Measurements from ENCODE around the gene FGF12.

Gene FGF12

GRCh38 chr3:192259661-192260060 lies 467.7 kb downstream of the FGF12 start:
- Histone ChIP-seq H3K4me2 (ENCODE audit: low read length) (no peak overlapping the region), H3K4me3 (ENCODE audit: low read depth, low read length) (no peak overlapping the region), H3K23ac (ENCODE audit: low read length) (no peak overlapping the region), H3K79me1 (ENCODE audit: low read length) (no peaks in the 10 kb centered on the region), H3K4me1 (ENCODE audit: control insufficient read depth in 1 of 2, insufficient read depth in 2 of 2, low read length in 2 of 2) (no peaks in the 10 kb centered on the region), H3K79me2 (ENCODE audit: control insufficient read depth, insufficient read depth, low read length, poor library complexity) (no peaks in the 10 kb centered on the region), H2BK12ac (ENCODE audit: low read length) (no peak overlapping the region), H2AFZ (ENCODE audit: insufficient read depth, low read length, poor library complexity) (no peak overlapping the region), H2AK5ac (ENCODE audit: low read length) (no peak overlapping the region), H3K27me3 (ENCODE audit: insufficient read depth, low read length) (no peaks in the 10 kb centered on the region), H4K12ac (ENCODE audit: low read depth, low read length) (no peak overlapping the region), H3K9ac (ENCODE audit: low read length) (no peak overlapping the region), H2BK5ac (ENCODE audit: low read depth, low read length, poor library complexity) (no peak overlapping the region), H4K91ac (ENCODE audit: low read depth, low read length) (no peak overlapping the region), H3K36me3 (ENCODE audit: control insufficient read depth in 1 of 2, insufficient read depth in 2 of 2, low read length in 2 of 2) (no peaks in the 10 kb centered on the region), H3K9me3 (ENCODE audit: insufficient read depth, low read depth, low read length) (no peaks in the 10 kb centered on the region), H3K4ac (ENCODE audit: low read depth, low read length) (no peak overlapping the region), H3K27ac (ENCODE audit: low read depth, low read length) (no peak overlapping the region), H2BK120ac (ENCODE audit: insufficient read depth, low read length, poor library complexity) (no peak overlapping the region), H4K8ac (ENCODE audit: low read depth, low read length) (no peak overlapping the region), H3K18ac (ENCODE audit: low read length) (no peak overlapping the region), H3K14ac (ENCODE audit: low read length) (no peak overlapping the region)
- no peak for DNase-seq
- no CpG with 5 or more reads among the region's 3 CpGs for WGBS (ENCODE audit: extremely low coverage, insufficient coverage, insufficient read length)

DNA sequence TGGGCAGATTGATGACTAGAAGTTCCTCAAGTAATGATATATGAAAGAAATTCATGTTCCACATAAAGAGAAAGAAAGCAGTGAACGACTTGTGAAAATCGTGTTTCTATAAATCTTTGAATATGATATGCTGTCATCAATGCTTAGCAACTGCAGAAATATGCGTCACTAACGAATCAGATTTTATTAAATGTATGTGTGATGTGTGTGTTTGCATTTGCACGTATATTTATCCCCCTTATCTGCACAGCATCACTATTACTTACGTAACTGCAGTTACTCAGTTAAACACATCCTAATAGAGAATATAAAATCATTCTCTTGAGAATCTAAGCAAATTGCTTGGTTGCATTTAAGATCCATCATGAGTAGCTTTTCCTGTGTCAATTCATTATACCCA lies 468.6 kb downstream of the FGF12 start:
- Histone ChIP-seq H3K23ac (ENCODE audit: low read length) (no peak overlapping the region), H3K9ac (ENCODE audit: low read length) (no peak overlapping the region), H2AFZ (ENCODE audit: insufficient read depth, low read length, poor library complexity) (no peak overlapping the region), H4K8ac (ENCODE audit: low read depth, low read length) (no peak overlapping the region), H4K91ac (ENCODE audit: low read depth, low read length) (no peak overlapping the region), H3K4me3 (ENCODE audit: low read depth, low read length) (no peak overlapping the region), H2BK120ac (ENCODE audit: insufficient read depth, low read length, poor library complexity) (no peak overlapping the region), H4K12ac (ENCODE audit: low read depth, low read length) (no peak overlapping the region), H2BK12ac (ENCODE audit: low read length) (no peak overlapping the region), H3K14ac (ENCODE audit: low read length) (no peak overlapping the region), H2BK5ac (ENCODE audit: low read depth, low read length, poor library complexity) (no peak overlapping the region), H3K27ac (ENCODE audit: low read depth, low read length) (no peak overlapping the region), H3K79me2 (ENCODE audit: control insufficient read depth, insufficient read depth, low read length, poor library complexity) (no peaks in the 10 kb centered on the region), H3K18ac (ENCODE audit: low read length) (no peak overlapping the region), H2AK5ac (ENCODE audit: low read length) (no peak overlapping the region), H3K27me3 (ENCODE audit: insufficient read depth, low read length) (no peaks in the 10 kb centered on the region), H3K9me3 (ENCODE audit: insufficient read depth, low read depth, low read length) (no peaks in the 10 kb centered on the region), H3K4me2 (ENCODE audit: low read length) (no peak overlapping the region), H3K36me3 (ENCODE audit: control insufficient read depth in 1 of 2, insufficient read depth in 2 of 2, low read length in 2 of 2) (no peaks in the 10 kb centered on the region), H3K4me1 (ENCODE audit: control insufficient read depth in 1 of 2, insufficient read depth in 2 of 2, low read length in 2 of 2) (no peaks in the 10 kb centered on the region), H3K4ac (ENCODE audit: low read depth, low read length) (no peak overlapping the region), H3K79me1 (ENCODE audit: low read length) (no peaks in the 10 kb centered on the region)
- no CpG with 5 or more reads among the region's 6 CpGs for WGBS (ENCODE audit: extremely low coverage, insufficient coverage, insufficient read length)
- DNase-seq, result no peak

- H4K8ac ChIP-seq (ENCODE audit: low read depth, low read length), result no peak overlapping the region
- no peaks in the 10 kb centered on the region for H3K27me3 ChIP-seq (ENCODE audit: insufficient read depth, low read length)
- H3K14ac ChIP-seq (ENCODE audit: low read length), result no peak overlapping the region
- no peak overlapping the region for H3K18ac ChIP-seq (ENCODE audit: low read length)
- no peak overlapping the region for H2BK120ac ChIP-seq (ENCODE audit: insufficient read depth, low read length, poor library complexity)
- DNase-seq, result no peak
- no peak overlapping the region for H3K4me2 ChIP-seq (ENCODE audit: low read length)
- no peak overlapping the region for H2AFZ ChIP-seq (ENCODE audit: insufficient read depth, low read length, poor library complexity)
- no peak overlapping the region for H2BK5ac ChIP-seq (ENCODE audit: low read depth, low read length, poor library complexity)
- H3K79me2 ChIP-seq (ENCODE audit: control insufficient read depth, insufficient read depth, low read length, poor library complexity), result no peaks in the 10 kb centered on the region
- no peaks in the 10 kb centered on the region for H3K4me1 ChIP-seq (ENCODE audit: control insufficient read depth in 1 of 2, insufficient read depth in 2 of 2, low read length in 2 of 2)
- no peak overlapping the region for H3K9ac ChIP-seq (ENCODE audit: low read length)
- no peak overlapping the region for H3K4me3 ChIP-seq (ENCODE audit: low read depth, low read length)
- no CpG with 5 or more reads among the region's 2 CpGs for WGBS (ENCODE audit: extremely low coverage, insufficient coverage, insufficient read length)
- no peak overlapping the region for H2BK12ac ChIP-seq (ENCODE audit: low read length)
- no peak overlapping the region for H3K27ac ChIP-seq (ENCODE audit: low read depth, low read length)
- H4K12ac ChIP-seq (ENCODE audit: low read depth, low read length), result no peak overlapping the region
- H2AK5ac ChIP-seq (ENCODE audit: low read length), result no peak overlapping the region
- H3K23ac ChIP-seq (ENCODE audit: low read length), result no peak overlapping the region
- H3K36me3 ChIP-seq (ENCODE audit: control insufficient read depth in 1 of 2, insufficient read depth in 2 of 2, low read length in 2 of 2), result no peaks in the 10 kb centered on the region
- H3K9me3 ChIP-seq (ENCODE audit: insufficient read depth, low read depth, low read length), result no peaks in the 10 kb centered on the region
- H3K4ac ChIP-seq (ENCODE audit: low read depth, low read length), result no peak overlapping the region
- no peak overlapping the region for H4K91ac ChIP-seq (ENCODE audit: low read depth, low read length)
- no peaks in the 10 kb centered on the region for H3K79me1 ChIP-seq (ENCODE audit: low read length)
These were observed 471.5 kb downstream of the FGF12 start for GRCh38 chr3:192255839-192256238.

DNA sequence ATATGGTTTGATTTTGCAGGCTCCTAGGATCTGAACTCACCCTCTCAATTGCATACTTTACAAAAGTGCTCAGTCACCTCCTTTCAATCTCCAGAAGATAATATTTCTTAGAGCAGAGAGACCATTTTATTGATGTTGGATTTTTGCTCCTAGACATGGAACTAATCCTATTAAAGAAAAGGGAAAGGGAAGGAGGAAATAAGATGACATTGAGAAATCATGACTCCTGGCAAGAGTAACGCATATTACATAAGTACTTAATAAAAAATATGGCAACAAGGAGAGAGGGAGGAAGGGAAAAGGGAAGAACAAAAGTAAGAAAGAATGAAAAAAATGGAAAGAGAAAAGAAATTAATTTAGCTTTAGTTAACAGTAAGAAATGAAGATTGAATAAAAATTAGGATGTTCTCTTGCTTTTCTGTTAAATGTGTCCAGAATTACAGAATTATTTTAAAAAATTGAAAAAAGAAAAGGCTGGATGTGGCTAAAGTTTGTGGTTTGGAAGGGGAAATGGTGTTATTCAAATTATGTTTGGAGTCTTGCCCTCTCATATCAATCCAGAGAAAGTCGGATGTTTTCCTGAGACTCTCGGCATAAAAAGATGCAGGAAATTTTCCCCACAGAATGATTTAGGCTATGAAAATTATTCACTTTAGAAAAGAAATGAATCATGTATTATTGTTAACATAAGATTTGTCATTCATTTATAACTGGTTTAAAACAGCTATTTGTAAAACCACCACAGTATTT lies 474.0 kb downstream of the FGF12 start:
- H3K4me2 ChIP-seq (ENCODE audit: low read length), result no peak overlapping the region
- H3K4me3 ChIP-seq (ENCODE audit: low read depth, low read length), result no peak overlapping the region
- no peak overlapping the region for H4K12ac ChIP-seq (ENCODE audit: low read depth, low read length)
- no peak overlapping the region for H2AFZ ChIP-seq (ENCODE audit: insufficient read depth, low read length, poor library complexity)
- H3K14ac ChIP-seq (ENCODE audit: low read length), result no peak overlapping the region
- H3K79me1 ChIP-seq (ENCODE audit: low read length), result no peaks in the 10 kb centered on the region
- H4K91ac ChIP-seq (ENCODE audit: low read depth, low read length), result no peak overlapping the region
- DNase-seq, result no peak
- H3K23ac ChIP-seq (ENCODE audit: low read length), result no peak overlapping the region
- WGBS (ENCODE audit: extremely low coverage, insufficient coverage, insufficient read length), result no CpG with 5 or more reads among the region's 3 CpGs
- H3K4me1 ChIP-seq (ENCODE audit: control insufficient read depth in 1 of 2, insufficient read depth in 2 of 2, low read length in 2 of 2), result no peaks in the 10 kb centered on the region
- H3K79me2 ChIP-seq (ENCODE audit: control insufficient read depth, insufficient read depth, low read length, poor library complexity), result no peaks in the 10 kb centered on the region
- no peaks in the 10 kb centered on the region for H3K9me3 ChIP-seq (ENCODE audit: insufficient read depth, low read depth, low read length)
- no peak overlapping the region for H3K9ac ChIP-seq (ENCODE audit: low read length)
- no peak overlapping the region for H4K8ac ChIP-seq (ENCODE audit: low read depth, low read length)
- no peak overlapping the region for H3K27ac ChIP-seq (ENCODE audit: low read depth, low read length)
- no peak overlapping the region for H3K4ac ChIP-seq (ENCODE audit: low read depth, low read length)
- H3K27me3 ChIP-seq (ENCODE audit: insufficient read depth, low read length), result no peaks in the 10 kb centered on the region
- H3K36me3 ChIP-seq (ENCODE audit: control insufficient read depth in 1 of 2, insufficient read depth in 2 of 2, low read length in 2 of 2), result no peaks in the 10 kb centered on the region
- H2AK5ac ChIP-seq (ENCODE audit: low read length), result no peak overlapping the region
- H2BK120ac ChIP-seq (ENCODE audit: insufficient read depth, low read length, poor library complexity), result no peak overlapping the region
- H2BK12ac ChIP-seq (ENCODE audit: low read length), result no peak overlapping the region
- H3K18ac ChIP-seq (ENCODE audit: low read length), result no peak overlapping the region
- H2BK5ac ChIP-seq (ENCODE audit: low read depth, low read length, poor library complexity), result no peak overlapping the region
